Spinal cord (tissue), 10 donors: ENCODE data around the gene HES3. TPM values are rescaled to one million over a fixed set of nuclear protein-coding genes. Genes with fewer than 3 reads are reported as not detected.

Experiments used
- DNase-seq, 6 donors: peaks; one replicate each; pipeline versions ENCODE4 v3.0.0 to v3.0.0-alpha.2; 2013 to 2015; ENCODE audit warnings: low spot score in 6 of 6, low read depth in 4 of 6
- H3K27ac ChIP-seq: one replicate; pipeline ENCODE4 v1.5.1; 2013; ENCODE audit warnings: low read depth, low read length, control low read depth
- H3K27me3 ChIP-seq: one replicate; pipeline ENCODE4 v1.6.1; 2013; ENCODE audit warnings: low read length; ENCODE audit not compliant: control insufficient read depth, insufficient read depth
- H3K36me3 ChIP-seq: one replicate; pipeline ENCODE4 v1.6.1; 2013; ENCODE audit warnings: low read length; ENCODE audit not compliant: control insufficient read depth, insufficient read depth
- H3K4me1 ChIP-seq: one replicate; pipeline ENCODE4 v1.6.1; 2013; ENCODE audit warnings: low read length; ENCODE audit not compliant: control insufficient read depth, insufficient read depth
- H3K4me3 ChIP-seq: one replicate; pipeline ENCODE4 v1.5.1; 2013; ENCODE audit warnings: low read depth, low read length, control low read depth
- H3K9me3 ChIP-seq: one replicate; pipeline ENCODE4 v1.6.1; 2013; ENCODE audit warnings: low read length; ENCODE audit not compliant: control insufficient read depth, insufficient read depth
- WGBS: methylation state at CpG from one replicate; pipeline ENCODE4 v1.1.5; 2013; ENCODE audit warnings: missing lambda C conversion rate; ENCODE audit not compliant: insufficient coverage; 5-methylcytosine and 5-hydroxymethylcytosine counted together
- polyA plus RNA-seq, 2 donors: library from polyadenylated mRNA; unstranded; fragments of 120-200 nt; gene quantifications; one replicate each; pipeline ENCODE4 v1.2.1, GENCODE V29; 2013; ENCODE audit not compliant: insufficient read length in 2 of 2
- total RNA-seq, 2 donors: library from RNA; depleted of rRNA in 1 of 2; stranded (reverse); fragments of 120-200 nt in 1 of 2; fragments of >200 nt in 1 of 2; gene quantifications; one replicate each; pipeline versions ENCODE4 v1.2.3 to v1.2.4, GENCODE V29; 2013 to 2014
- donor health status: healthy.

HES3 gene
- total and polyA plus RNA-seq, 4 donors, result 1.8 to 3.2 TPM; not detected in 2

GRCh38 chr1:6252374-6252710 lies 8.4 kb downstream of the HES3 start:
- WGBS, result 90% methylated on average over 3 of the region's 4 CpGs
- Histone ChIP-seq H3K4me1 (peaks cover 20% of the 10 kb centered on the region), H3K27me3 (peaks cover 26% of the 10 kb centered on the region), H3K4me3 (no peak overlapping the region), H3K36me3 (peaks cover 55% of the 10 kb centered on the region), H3K27ac (no peak overlapping the region), H3K9me3 (no peaks in the 10 kb centered on the region)
- DNase-seq, result no peak

- Histone ChIP-seq H3K36me3 (peaks cover 59% of the 10 kb centered on the region), H3K27me3 (peaks cover 26% of the 10 kb centered on the region), H3K4me1 (peaks cover 29% of the 10 kb centered on the region), H3K27ac (no peak overlapping the region), H3K9me3 (no peaks in the 10 kb centered on the region), H3K4me3 (no peak overlapping the region)
- DNase-seq, result no peak
- 94% methylated on average over 9 of the region's 9 CpGs for WGBS
Measured at GRCh38 chr1:6253380-6253779, 9.4 kb downstream of the HES3 start.

GRCh38 chr1:6254691-6255090 lies 10.7 kb downstream of the HES3 start:
- Histone ChIP-seq H3K27me3 (peaks cover 22% of the 10 kb centered on the region), H3K36me3 (peaks cover 53% of the 10 kb centered on the region), H3K9me3 (no peaks in the 10 kb centered on the region), H3K4me3 (no peak overlapping the region), H3K4me1 (peaks cover 30% of the 10 kb centered on the region), H3K27ac (no peak overlapping the region)
- no peak for DNase-seq
- 87% methylated on average over 13 of the region's 16 CpGs for WGBS

- H3K27ac ChIP-seq, result no peak overlapping the region
- peaks cover 38% of the 10 kb centered on the region for H3K36me3 ChIP-seq
- peaks cover 6% of the 10 kb centered on the region for H3K27me3 ChIP-seq
- no peak overlapping the region for H3K4me3 ChIP-seq
- WGBS, result 87% methylated on average over 12 of the region's 13 CpGs
- H3K4me1 ChIP-seq, result peaks cover 36% of the 10 kb centered on the region
- H3K9me3 ChIP-seq, result no peaks in the 10 kb centered on the region
- no peak for DNase-seq
Measured at GRCh38 chr1:6256645-6257044, 12.7 kb downstream of the HES3 start.

GRCh38 chr1:6257541-6258069 lies 13.6 kb downstream of the HES3 start:
- WGBS, result 84% methylated on average over 7 of the region's 8 CpGs
- H3K36me3 ChIP-seq, result peaks cover 31% of the 10 kb centered on the region
- no peak overlapping the region for H3K4me3 ChIP-seq
- H3K27me3 ChIP-seq, result no peaks in the 10 kb centered on the region
- no peak overlapping the region for H3K27ac ChIP-seq
- H3K9me3 ChIP-seq, result no peaks in the 10 kb centered on the region
- peaks cover 46% of the 10 kb centered on the region for H3K4me1 ChIP-seq
- no peak for DNase-seq

DNA sequence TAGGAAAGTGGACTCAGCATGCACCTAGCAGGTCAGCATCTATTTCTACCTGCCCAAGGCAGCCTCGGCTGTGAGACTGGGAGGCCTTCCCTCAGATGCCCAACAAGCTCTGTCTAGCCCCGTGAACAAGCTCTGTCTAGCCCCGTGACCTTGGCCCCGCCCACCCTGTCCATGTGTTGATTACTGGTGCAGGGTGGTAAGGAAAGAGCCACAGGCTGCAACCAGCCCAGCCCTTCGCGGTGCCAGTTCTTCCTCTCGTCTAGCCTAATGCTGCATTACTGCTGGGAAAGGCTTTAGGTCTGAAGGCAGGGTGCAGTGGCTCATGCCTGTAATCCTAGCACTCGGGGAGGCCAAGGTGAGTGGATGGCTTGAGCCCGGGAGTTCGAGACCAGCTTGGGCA lies 14.7 kb downstream of the HES3 start:
- no peak for DNase-seq
- no peak overlapping the region for H3K27ac ChIP-seq
- no peak overlapping the region for H3K4me3 ChIP-seq
- peaks cover 57% of the 10 kb centered on the region for H3K4me1 ChIP-seq
- H3K27me3 ChIP-seq, result no peaks in the 10 kb centered on the region
- H3K36me3 ChIP-seq, result peaks cover 31% of the 10 kb centered on the region
- no peaks in the 10 kb centered on the region for H3K9me3 ChIP-seq
- 78% methylated on average over 5 of the region's 10 CpGs for WGBS

DNA sequence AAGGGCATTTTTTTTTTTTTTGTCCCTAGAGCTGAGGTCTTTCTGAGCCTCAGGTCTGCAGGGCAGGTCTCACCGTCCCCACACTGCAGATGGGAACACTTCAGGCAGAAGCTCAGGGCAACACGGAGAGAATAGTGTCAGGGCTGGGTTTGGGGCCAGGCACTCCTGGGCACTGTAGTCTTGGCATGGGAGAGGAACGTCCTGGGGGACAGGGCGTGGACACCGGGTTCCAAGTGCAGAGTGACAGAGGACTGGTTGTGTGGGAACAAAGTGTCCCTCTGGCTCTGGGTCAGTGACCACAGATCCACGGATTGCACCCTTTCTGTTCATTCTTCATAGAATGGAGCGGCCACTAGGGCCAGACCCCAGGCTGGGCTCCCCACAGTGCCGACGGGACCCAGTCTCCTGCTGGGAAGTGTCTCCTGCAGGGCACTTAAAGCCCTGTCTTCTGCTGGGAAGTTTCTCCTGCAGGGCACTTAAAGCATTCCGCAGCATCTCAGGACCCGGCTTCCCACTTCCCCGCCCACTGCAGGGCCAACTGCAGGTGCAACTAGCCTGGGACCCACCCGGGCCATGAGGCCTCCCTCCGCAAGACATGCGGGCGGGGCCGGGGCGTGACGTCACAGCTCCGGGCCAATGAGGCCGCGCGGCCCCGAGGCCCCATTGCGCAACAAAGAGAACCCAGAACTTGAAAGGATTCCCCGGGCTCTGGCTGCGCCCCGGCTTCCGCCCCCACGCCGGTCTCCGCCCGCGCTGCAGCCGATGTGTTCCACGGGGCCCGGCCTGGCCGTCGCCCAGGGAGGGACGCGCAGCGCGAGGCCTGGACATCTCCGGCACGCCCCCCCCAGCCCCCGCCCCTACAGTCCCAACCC lies 15.7 kb downstream of the HES3 start:
- H3K4me1 ChIP-seq, result peaks cover 67% of the 10 kb centered on the region
- no peaks in the 10 kb centered on the region for H3K27me3 ChIP-seq
- WGBS, result 12% methylated on average over 34 of the region's 46 CpGs

DNA sequence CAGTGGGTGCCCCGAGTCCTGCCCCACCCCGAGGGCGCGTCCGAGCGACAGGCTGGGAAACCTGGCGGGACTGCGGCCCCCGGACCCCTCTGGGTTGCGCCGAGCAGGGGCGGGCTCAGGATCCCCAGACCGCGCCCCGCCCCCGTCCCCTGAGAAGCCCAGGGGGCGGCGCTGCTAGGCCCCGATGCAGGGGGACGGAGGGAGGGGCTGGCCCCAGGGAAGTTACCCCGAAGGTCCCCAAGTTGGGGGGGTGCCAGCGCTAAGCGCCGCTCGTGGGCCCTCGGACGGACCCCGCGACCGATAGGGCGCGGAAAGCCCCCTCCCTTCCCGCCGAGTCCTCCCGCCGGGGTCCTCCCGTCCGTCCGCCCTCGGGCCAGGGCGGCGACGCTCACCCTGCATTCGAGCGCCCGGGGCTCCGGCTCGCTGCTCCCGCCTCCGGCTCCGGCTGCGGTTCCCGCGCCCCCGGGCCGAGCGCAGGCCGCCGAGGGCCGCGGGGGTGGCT lies 16.5 kb downstream of the HES3 start:
- Histone ChIP-seq H3K4me1 (peaks cover 74% of the 10 kb centered on the region), H3K4me3 (peak overlapping the region; percentile 46), H3K27me3 (no peaks in the 10 kb centered on the region), H3K27ac (peak overlapping the region; percentile 47), H3K36me3 (peaks cover 34% of the 10 kb centered on the region), H3K9me3 (no peaks in the 10 kb centered on the region)
- peak in 2 of 6 donors; percentile 49 to 76 for DNase-seq
- WGBS, result under 1% methylated on average over 61 of the region's 61 CpGs

More for the DNA sequence above, 15.7 kb downstream of the HES3 start:
- Histone ChIP-seq H3K4me3 (peak overlapping the region; percentile 46), H3K36me3 (peaks cover 31% of the 10 kb centered on the region), H3K27ac (no peak overlapping the region), H3K9me3 (no peaks in the 10 kb centered on the region)
- DNase-seq, result peak in 2 of 6 donors; percentile 90 to 91

- under 1% methylated on average over 78 of the region's 78 CpGs for WGBS
- Histone ChIP-seq H3K4me3 (peak within 1 kb of the TSS; percentile 46), H3K27ac (peak within 1 kb of the TSS; percentile 64), H3K4me1 (peaks cover 74% of the 10 kb centered on the region), H3K27me3 (no peaks in the 10 kb centered on the region), H3K9me3 (no peaks in the 10 kb centered on the region), H3K36me3 (peaks cover 34% of the 10 kb centered on the region)
- peak in 2 of 6 donors; percentile 80 to 82 for DNase-seq
Measured at GRCh38 chr1:6260961-6261614, 17.1 kb downstream of the HES3 start, which contains the start of gene GPR153. Gene GPR153, minus strand, starts transcription at chr1:6261098. Its CDS starts 6,193 bp downstream, at chr1:6254905.
